NCI-H146 treated with DMSO at 0.1 percent for 48 hours (cell line): Measurements from ENCODE around the gene CDH22.

Experiments used
- DNase-seq: peaks from one replicate; lab custom pipeline; 2025; ENCODE audit not compliant: unreplicated experiment; lab: John Stamatoyannopoulos, UW

The CDH22 gene

DNA sequence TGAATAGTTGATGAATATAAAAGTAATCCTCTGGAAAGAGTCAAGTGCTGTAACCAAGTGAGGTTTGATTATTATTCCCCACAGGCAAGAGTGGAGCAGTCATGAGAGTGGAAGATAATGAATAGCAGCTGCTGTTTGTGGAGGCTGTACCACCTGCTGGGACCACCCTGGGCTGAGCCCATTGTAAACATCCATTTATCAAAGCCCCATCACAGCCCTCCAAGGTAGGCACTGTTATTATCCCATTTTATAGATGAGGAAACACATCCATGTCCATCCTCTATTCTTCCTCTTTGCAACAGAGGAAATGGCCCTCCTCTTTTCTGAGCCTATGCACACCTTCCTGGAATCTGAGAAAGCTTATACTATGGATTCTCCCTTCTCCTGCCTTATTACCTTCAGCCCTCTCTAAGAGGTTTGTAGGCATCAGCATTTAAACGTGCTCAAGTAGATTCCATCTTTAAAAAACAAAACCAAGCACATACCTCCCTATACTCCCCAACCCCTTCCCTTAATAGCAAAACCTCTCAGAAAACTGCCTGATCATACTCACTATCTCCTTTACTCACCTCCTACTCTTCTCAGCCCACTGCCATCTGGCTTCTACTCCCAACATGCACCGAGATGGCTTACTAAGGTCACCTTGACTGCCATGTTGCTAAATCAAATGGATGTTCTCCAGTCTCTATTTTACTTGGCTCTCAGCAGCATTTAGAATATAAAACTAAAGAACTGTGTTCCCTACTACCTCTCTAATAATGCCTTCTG, 37.1 kb downstream of the CDH22 start:
- DNase-seq, result peak; percentile 54

DNA sequence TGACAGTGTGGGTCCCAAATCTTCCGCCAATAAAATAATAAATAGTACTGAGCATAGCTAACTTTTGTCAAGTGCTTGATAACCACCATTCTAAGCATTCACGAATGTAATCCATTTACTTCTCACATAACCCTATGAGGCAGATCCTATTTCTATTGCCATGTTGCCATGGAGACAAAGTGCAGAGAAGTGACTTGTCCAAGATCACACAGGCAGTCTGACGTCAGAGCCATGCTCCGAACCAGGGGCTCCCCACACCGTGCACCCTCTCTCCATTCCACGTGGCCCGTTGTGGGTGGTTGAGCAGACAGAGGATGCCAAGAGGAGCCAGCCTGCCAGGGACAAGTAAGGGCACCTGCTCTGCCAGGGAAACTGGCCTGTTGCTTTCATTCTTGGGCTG, 38.9 kb downstream of the CDH22 start:
- DNase-seq, result no peak

DNA sequence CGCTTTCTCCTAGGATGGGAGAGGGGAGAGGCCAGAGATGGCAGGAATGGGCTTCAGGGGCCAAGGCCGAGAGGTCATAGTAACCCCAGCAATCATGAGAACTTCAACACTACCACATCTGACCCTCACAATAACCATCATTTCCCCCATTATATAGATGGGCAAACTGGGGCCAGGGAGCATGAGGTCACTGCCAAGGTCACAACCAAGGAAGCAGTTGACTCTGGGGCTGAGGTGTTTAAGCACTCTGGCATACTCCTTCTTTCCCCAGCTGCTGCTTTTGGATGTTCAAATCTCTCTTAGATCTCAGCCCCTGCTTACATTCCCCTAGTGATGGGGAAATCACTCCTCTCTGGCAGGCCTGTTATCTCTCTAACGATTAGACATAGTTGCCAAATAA, 39.6 kb downstream of the CDH22 start:
- DNase-seq, result no peak

DNA sequence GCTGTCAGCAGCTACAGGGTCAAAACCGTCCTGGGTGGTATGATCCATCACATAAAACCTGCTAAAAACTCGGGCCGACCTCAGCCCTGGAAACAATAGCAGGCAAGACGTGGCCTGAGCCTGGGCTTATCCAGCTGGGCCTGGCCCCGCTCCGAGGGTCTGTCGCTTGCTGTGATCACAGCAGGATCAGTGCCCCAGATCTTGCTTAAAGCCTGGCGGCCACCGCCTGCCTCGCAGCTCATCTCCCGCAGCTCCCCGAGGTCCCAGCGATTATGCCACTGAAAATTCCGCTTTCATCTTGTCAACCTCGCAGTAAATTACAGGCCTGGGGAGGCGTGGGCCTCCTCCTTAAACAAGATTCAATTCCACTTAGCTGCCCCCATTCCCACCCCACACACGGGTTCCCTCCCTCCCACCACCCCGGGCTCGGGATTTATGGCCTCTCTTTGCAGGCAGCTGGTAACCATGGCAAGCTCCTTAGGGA, 40.1 kb downstream of the CDH22 start:
- DNase-seq, result no peak

DNA sequence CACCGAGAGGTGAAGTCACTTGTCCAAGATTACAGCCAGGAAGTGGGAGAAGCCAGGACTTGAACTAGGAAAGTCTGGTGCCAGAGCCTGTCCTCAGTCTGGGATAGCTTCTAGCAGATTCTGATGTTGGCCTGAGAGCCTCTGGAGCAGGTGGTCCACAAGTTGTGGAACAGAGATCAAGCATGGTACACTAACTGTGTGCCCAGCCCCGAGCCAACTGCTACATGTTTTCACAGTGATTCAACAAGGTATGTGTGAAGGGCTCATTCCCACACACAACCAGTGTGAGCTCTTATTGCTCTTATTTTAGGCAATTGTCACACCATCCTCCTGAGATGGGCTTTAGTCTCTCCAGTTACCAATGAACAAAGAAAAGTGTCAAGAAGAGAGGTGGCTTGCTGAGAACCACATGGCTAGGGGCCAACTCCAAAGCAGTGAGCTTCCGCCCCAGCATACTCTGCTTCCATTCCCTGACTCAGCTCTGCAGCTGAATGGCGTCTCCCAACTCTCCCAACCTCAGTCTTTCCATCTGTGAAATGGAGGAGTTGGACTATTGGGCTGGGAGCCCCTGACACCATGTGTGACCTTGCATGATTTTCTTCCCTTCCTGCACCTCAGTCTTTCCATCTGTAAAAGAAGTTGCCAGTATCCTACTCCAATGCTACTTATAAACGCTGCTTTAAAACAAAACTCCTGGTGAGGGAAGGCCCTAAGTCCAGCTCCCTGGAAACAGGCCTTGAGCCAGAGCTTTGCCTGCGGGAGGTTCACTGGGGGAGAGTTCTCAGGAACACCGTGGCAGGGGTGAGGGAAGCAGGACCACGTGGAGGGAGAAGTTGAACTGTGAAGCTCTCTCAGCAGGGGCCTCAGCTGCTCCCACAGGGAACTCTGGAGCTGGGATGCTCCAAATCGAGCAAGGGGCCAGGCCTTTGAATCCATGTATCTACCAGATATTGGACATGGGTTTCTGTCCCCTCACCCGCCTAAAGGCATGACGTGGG, 40.9 kb downstream of the CDH22 start:
- no peak for DNase-seq

GRCh38 chr20:46265539-46265938, 42.8 kb downstream of the CDH22 start:
- no peak for DNase-seq

DNA sequence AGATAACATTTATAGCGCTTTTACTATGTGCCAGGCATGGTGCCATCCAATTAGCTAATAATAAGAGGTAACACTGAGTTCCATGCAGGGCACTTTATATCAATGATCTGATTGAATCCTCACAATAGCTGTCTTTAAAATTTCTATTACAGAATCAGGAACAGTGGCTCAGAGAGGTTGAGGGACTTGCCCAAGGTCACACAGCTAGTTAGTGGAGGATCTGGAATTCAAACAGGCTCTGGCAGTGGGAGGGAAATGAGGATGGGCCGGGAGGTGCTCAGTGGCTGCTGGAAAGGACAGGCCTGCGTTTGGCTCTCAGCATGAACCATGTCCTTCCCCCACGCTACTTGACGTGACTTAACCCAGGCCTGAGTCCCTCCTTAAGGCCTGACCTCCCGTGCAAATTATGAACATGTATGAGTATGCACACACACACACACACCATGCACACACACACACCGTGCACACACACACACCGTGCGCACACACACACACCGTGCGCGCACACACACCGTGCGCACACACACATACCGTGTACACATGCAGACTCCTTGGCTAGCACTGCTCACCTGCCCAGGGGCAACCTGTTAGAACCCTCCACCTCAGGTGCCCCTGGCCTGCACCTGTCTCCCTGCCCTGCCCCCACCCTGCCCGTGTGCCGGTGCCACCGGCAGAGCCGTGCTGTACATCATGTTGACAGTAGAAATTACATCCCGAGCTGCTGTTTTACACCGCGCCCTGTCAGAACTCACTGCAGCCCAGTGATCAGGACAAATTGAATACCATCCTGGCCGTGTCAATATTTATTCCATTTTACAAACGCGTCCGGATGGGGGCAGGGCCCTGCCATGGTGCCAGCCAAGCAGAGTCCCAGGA, 43.7 kb downstream of the CDH22 start:
- peak; percentile 63 for DNase-seq

GRCh38 chr20:46261456-46262253, 46.6 kb downstream of the CDH22 start:
- no peak for DNase-seq

DNA sequence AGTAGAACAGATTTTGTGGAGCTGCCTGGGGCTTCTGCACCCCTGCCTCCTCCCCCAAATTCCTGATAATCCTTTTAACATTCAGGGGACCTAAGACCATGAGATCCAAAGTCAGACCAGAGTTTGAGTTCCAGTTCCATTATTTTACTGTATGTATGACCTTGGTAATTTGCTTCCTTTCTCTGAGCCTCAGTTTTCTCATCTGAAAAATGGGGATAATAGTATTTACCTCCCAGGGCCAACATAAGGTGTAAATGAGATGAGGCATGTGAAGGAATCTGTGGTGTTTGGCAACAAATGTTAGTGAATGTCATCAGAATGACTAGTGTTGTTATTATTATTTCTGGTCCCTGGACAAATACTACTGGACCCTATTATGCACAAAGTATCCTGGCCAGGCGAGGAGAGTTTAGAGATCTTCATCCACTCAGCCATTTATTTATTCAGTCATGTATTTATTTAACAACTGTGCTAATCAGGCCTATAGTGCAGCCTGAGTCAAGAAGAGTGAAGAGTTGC, 47.3 kb downstream of the CDH22 start:
- no peak for DNase-seq

- no peak for DNase-seq
Measured at GRCh38 chr20:46260480-46260879, 47.8 kb downstream of the CDH22 start.

- DNase-seq, result no peak
Measured at GRCh38 chr20:46259260-46259859, 48.9 kb downstream of the CDH22 start.

DNA sequence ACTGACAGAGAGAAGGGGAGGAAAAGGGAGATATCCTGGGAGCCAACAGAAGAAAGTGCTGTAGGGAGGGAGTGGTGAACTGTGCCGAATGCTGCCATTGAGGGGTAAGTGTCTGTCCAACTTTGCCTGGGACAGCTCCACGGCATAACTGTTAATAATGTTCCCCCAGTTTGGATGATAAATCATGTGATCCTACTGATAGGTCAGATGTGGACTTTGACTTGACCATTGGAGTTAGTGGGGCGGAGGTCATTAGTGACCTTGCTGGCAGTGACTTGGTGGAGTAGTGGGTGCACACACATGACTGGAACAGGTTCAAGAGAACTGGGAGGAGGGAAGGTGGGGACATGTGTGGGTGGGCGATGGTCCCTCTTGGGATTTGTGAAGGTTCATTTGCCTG, 50.4 kb downstream of the CDH22 start:
- DNase-seq, result no peak

- no peak for DNase-seq
Measured at GRCh38 chr20:46256293-46256692, 52.0 kb downstream of the CDH22 start.

DNA sequence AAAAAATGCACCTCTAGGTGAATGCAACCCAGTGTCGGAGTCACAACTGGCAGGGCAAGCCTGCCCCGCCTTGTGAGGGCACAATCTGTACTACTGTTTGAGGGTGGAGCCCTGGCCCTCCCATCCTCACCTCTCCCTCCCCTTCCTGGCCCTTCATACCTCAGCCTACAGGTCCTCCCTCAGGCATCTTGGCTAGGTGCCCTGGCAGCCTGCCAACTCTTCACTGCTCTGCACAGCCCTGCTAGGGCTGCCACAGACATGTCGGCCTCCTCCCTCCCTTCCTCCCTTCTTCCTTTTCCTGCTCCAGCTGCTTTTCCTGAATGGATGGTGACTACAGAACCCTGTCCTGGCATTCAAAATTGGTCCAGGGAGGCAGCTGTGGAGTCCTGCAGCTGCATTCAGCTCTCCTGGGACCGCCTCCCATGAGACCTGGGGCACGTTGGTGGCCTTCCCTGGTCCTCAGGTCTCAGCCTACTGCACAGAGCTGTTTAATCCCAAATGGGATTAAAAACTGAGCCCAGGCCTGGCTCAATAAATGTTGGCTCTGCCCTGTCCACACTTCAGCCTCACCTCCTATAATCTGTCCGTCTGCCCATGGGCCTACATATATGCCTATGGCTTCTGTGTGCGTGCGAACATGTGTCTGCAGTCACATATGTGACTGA, 52.7 kb downstream of the CDH22 start:
- DNase-seq, result peak; percentile 90

DNA sequence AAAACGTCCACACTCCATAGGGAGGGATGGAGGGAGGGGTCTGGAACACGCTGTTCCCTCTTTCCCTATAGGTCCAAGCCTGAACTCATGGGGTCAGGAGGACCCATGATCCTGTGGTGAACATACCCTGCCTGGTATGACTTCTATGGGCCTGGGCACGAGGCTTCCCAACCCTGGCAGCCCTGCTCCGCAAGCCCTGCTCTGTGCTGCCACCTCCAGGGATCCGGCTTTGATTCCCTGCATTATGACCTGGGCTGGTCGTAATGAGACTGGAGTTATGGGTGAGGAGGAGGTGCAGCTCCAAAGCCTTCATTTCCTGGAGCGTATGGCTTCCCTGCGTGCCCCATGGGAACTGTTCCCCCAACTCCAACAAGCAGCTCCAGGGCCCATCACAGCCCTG, 54.9 kb downstream of the CDH22 start:
- DNase-seq, result no peak

GRCh38 chr20:46252352-46253091, 55.8 kb downstream of the CDH22 start:
- no peak for DNase-seq

DNA sequence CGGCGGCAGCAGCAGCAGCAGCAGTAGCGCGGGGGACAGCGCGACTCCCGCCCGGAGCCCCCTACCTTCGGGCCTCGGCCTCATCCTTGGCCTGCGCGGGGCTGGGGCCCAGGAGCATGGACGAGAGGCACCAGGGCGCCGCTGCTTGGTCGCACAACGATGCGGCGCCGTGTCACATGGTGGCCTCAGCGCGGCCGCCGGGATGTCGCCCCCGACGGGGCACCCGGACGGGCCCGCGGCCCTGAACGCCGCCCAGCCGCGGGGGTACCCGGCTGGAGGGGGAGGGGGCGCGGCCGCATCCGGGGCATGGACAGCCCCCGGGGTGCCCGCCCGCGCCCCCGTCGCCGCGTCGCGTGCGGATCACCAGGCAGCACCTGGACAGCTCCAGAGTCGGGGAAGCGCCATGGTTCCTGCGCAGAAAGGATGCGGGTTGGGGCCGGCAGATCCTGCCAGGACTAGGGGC, 57.1 kb downstream of the CDH22 start:
- DNase-seq, result no peak

GRCh38 chr20:46250772-46251171, 57.5 kb downstream of the CDH22 start:
- DNase-seq, result no peak
